Measurements from ENCODE around the gene LCOR.

The LCOR gene

GRCh38 chr10:97038688-97039087, 206.6 kb downstream of the LCOR start:
- Histone ChIP-seq H3K4me3 (ENCODE audit: low read length) (no peak overlapping the region), H2AFZ (ENCODE audit: low read length) (no peak overlapping the region), H3K4me1 (ENCODE audit: low read length) (no peaks in the 10 kb centered on the region), H4K20me1 (ENCODE audit: insufficient read depth, low read length) (no peaks in the 10 kb centered on the region), H3K4me2 (ENCODE audit: low read depth, low read length) (no peak overlapping the region), H3K9me3 (replicated peaks; ENCODE audit: insufficient read depth, low read length) (no peaks in the 10 kb centered on the region), H3K9ac (ENCODE audit: low read length) (no peak overlapping the region), H3K9me2 (replicated peaks; ENCODE audit: insufficient read depth, low read length) (no peaks in the 10 kb centered on the region), H3K36me3 (replicated peaks; ENCODE audit: insufficient read depth, low read length) (no peaks in the 10 kb centered on the region), H3K27me3 (replicated peaks; ENCODE audit: insufficient read depth, low read length) (peaks cover 12% of the 10 kb centered on the region; the same call in 1 of the 2 replicates), H3K79me2 (ENCODE audit: low read length) (no peaks in the 10 kb centered on the region), H3F3A (ENCODE audit: insufficient read depth, low read length) (no peaks in the 10 kb centered on the region), H3K27ac (ENCODE audit: low read length) (no peak overlapping the region)
- DNase-seq, result no peak
- TF ChIP-seq EZH2 (optimal IDR thresholded peaks at IDR 0.05; ENCODE audit: low read depth, low read length) (no peak), CTCF (IDR thresholded peaks at IDR 0.05; ENCODE audit: low read length) (no peak), EZH2phosphoT487 (IDR thresholded peaks at IDR 0.05; ENCODE audit: low read length) (no peak)

GRCh38 chr10:97039538-97040247, 207.6 kb downstream of the LCOR start:
- no peak for DNase-seq
- no peaks in the 10 kb centered on the region for H3F3A ChIP-seq (ENCODE audit: insufficient read depth, low read length)
- H3K9me3 ChIP-seq (replicated peaks; ENCODE audit: insufficient read depth, low read length), result no peaks in the 10 kb centered on the region
- no peaks in the 10 kb centered on the region for H3K4me1 ChIP-seq (ENCODE audit: low read length)
- no peak overlapping the region for H3K4me2 ChIP-seq (ENCODE audit: low read depth, low read length)
- no peaks in the 10 kb centered on the region for H3K36me3 ChIP-seq (replicated peaks; ENCODE audit: insufficient read depth, low read length)
- H3K4me3 ChIP-seq (ENCODE audit: low read length), result no peak overlapping the region
- H3K27me3 ChIP-seq (replicated peaks; ENCODE audit: insufficient read depth, low read length), result peaks cover 12% of the 10 kb centered on the region; the same call in 1 of the 2 replicates
- H3K27ac ChIP-seq (ENCODE audit: low read length), result no peak overlapping the region
- TF ChIP-seq CTCF (IDR thresholded peaks at IDR 0.05; ENCODE audit: low read length) (no peak), EZH2phosphoT487 (IDR thresholded peaks at IDR 0.05; ENCODE audit: low read length) (no peak), EZH2 (optimal IDR thresholded peaks at IDR 0.05; ENCODE audit: low read depth, low read length) (no peak)
- H2AFZ ChIP-seq (ENCODE audit: low read length), result no peak overlapping the region
- no peaks in the 10 kb centered on the region for H3K79me2 ChIP-seq (ENCODE audit: low read length)
- H4K20me1 ChIP-seq (ENCODE audit: insufficient read depth, low read length), result no peaks in the 10 kb centered on the region
- H3K9ac ChIP-seq (ENCODE audit: low read length), result no peak overlapping the region
- H3K9me2 ChIP-seq (replicated peaks; ENCODE audit: insufficient read depth, low read length), result no peaks in the 10 kb centered on the region

GRCh38 chr10:97040248-97040584, 208.1 kb downstream of the LCOR start:
- Histone ChIP-seq H3K9ac (ENCODE audit: low read length) (no peak overlapping the region), H3K79me2 (ENCODE audit: low read length) (no peaks in the 10 kb centered on the region)

More at GRCh38 chr10:97040248-97040584, 208.1 kb downstream of the LCOR start:
- Histone ChIP-seq H4K20me1 (ENCODE audit: insufficient read depth, low read length) (no peaks in the 10 kb centered on the region), H2AFZ (ENCODE audit: low read length) (no peak overlapping the region), H3K27me3 (replicated peaks; ENCODE audit: insufficient read depth, low read length) (peaks cover 11% of the 10 kb centered on the region; the same call in 1 of the 2 replicates), H3K4me2 (ENCODE audit: low read depth, low read length) (no peak overlapping the region), H3F3A (ENCODE audit: insufficient read depth, low read length) (no peaks in the 10 kb centered on the region), H3K4me1 (ENCODE audit: low read length) (no peaks in the 10 kb centered on the region), H3K27ac (ENCODE audit: low read length) (no peak overlapping the region), H3K9me2 (replicated peaks; ENCODE audit: insufficient read depth, low read length) (no peaks in the 10 kb centered on the region), H3K36me3 (replicated peaks; ENCODE audit: insufficient read depth, low read length) (no peaks in the 10 kb centered on the region), H3K4me3 (ENCODE audit: low read length) (no peak overlapping the region), H3K9me3 (replicated peaks; ENCODE audit: insufficient read depth, low read length) (no peaks in the 10 kb centered on the region)
- DNase-seq, result no peak
- TF ChIP-seq EZH2phosphoT487 (IDR thresholded peaks at IDR 0.05; ENCODE audit: low read length), result no peak
- TF ChIP-seq CTCF (IDR thresholded peaks at IDR 0.05; ENCODE audit: low read length), result no peak
- TF ChIP-seq EZH2 (optimal IDR thresholded peaks at IDR 0.05; ENCODE audit: low read depth, low read length), result no peak
